Right lobe of liver (tissue), 4 donors: ENCODE data around the gene SYNRG.

ENCODE experiments used
- POLR2A ChIP-seq: fragments of 450-650 bp; IDR thresholded peaks from one replicate; pipeline ENCODE4 v1.6.1; 2017; ENCODE audit warnings: antibody characterized with exemption, mild to moderate bottlenecking
- TF ChIP-seq, protein P1 (sequence below), 4 donors: fragments of 200-600 bp in 3 of 4; fragments of 450-650 bp in 1 of 4; IDR thresholded peaks; one replicate each; pipeline versions ENCODE4 v1.5.1 to v1.8.0; 2016 to 2022; ENCODE audit warnings: antibody characterized with exemption in 4 of 4, mild to moderate bottlenecking in 2 of 4
- donor health status: DM: no; HTN: no; CAD: no.
- donor health status: DM: no; HTN: no; CAD: no.
- donor health status: DM: no; HTN: yes; CAD: no.

DNA sequence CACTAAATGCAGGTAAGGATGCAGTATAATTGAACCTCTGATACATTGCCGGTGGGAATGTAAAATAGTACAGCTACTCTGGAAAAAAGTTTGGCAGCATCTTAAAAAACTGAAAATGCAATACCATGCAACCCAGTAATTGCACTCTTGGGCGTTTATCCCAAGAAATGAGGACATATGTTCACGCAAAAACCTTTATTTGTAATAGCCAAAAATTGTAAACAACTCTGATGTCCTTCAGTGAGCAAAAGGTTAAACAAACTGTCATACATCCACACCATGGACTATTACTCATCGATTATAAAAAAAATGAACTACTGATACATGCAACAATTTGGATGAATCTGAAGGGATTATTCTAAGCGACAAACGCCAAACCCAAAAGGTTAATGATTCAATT, 16.9 kb downstream of the SYNRG start:
- TF ChIP-seq, protein P1, sequence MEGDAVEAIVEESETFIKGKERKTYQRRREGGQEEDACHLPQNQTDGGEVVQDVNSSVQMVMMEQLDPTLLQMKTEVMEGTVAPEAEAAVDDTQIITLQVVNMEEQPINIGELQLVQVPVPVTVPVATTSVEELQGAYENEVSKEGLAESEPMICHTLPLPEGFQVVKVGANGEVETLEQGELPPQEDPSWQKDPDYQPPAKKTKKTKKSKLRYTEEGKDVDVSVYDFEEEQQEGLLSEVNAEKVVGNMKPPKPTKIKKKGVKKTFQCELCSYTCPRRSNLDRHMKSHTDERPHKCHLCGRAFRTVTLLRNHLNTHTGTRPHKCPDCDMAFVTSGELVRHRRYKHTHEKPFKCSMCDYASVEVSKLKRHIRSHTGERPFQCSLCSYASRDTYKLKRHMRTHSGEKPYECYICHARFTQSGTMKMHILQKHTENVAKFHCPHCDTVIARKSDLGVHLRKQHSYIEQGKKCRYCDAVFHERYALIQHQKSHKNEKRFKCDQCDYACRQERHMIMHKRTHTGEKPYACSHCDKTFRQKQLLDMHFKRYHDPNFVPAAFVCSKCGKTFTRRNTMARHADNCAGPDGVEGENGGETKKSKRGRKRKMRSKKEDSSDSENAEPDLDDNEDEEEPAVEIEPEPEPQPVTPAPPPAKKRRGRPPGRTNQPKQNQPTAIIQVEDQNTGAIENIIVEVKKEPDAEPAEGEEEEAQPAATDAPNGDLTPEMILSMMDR (IDR thresholded peaks at IDR 0.05), result no peak
- no peak for TF ChIP-seq POLR2A
